Activated CD4-positive, CD25-positive, alpha-beta regulatory T cell treated with anti-CD3 and anti-CD28 coated beads, Interleukin-2, amount 50 U/mL, for 16 hours (primary cell): ENCODE measurements around the gene KIAA0232.
"Not testable (repeated sequence)": the region's sequence is repeated elsewhere in the genome, so short reads cannot be mapped to it uniquely, and the experiment has no call there.

Experiments
- DNase-seq: peaks from one replicate; pipeline ENCODE4 v3.0.0-alpha.2; 2020; ENCODE audit warnings: low read depth, low spot score

Gene KIAA0232

GRCh38 chr4:6804082-6804752, 21.7 kb downstream of the KIAA0232 start:
- DNase-seq: no peak

GRCh38 chr4:6806924-6807626, 24.5 kb downstream of the KIAA0232 start:
- DNase-seq: no peak

- DNase-seq: no peak
Observed at GRCh38 chr4:6808259-6808658, 25.7 kb downstream of the KIAA0232 start.

GRCh38 chr4:6811165-6811564, 28.6 kb downstream of the KIAA0232 start:
- DNase-seq: no peak

DNA sequence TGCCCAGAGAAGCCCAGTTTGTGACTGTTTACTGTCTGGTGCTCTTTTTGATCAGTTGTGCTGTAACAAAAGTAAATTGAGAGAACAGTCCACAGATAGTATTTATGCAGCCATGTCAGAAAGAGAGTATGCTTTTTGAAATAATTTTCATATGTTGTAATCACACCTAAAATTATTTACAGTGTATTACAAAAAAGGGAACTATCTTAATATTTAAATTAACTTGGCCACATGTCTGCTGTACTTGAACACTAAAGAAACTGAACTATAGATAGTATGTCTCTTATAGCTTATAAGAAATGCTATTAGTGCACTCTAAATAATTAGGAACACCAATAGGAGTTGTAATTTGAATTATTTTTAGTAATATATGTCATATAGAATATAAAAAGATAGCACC, 30.2 kb downstream of the KIAA0232 start:
- DNase-seq: no peak

- DNase-seq: no peak
Observed at GRCh38 chr4:6813725-6814124, 31.2 kb downstream of the KIAA0232 start.

GRCh38 chr4:6815029-6815836, 32.7 kb downstream of the KIAA0232 start:
- DNase-seq: no peak

DNA sequence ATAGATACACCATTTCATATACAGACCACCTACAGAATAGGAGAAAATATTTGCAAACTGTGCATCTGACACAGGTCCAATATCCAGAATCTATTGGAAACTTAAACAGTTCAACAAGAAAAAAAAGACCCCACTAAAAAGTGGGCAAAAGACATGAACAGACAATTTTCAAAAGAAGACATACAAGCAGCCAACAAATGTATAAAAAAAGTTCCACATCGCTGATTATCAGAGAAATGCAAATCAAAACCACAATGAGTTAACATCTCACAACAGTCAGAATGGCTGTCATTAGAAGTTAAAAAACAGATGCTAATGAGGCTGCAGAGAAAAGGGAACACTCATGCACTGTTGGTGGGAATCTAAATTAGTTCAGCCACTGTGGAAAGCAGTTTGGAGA, 36.8 kb downstream of the KIAA0232 start:
- DNase-seq: no peak

DNA sequence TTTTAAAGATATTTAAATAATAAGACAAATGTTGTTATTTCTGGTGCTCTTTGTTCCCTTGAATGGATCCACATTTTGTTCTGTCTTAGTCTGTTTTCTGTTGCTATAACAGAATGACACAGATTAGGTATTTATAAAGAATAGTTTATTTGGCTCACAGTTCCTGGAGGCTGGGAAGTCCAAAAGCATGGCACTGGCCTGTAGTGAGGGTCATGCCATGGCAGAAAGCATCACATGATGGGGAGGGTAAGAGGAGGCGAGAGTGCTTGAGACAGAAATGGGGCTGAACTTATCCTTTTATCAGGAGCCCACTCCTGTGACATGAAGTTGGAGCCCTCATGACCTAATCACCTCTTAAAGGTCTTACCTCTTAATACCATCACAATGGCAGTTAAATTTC, 38.2 kb downstream of the KIAA0232 start:
- DNase-seq: no peak

DNA sequence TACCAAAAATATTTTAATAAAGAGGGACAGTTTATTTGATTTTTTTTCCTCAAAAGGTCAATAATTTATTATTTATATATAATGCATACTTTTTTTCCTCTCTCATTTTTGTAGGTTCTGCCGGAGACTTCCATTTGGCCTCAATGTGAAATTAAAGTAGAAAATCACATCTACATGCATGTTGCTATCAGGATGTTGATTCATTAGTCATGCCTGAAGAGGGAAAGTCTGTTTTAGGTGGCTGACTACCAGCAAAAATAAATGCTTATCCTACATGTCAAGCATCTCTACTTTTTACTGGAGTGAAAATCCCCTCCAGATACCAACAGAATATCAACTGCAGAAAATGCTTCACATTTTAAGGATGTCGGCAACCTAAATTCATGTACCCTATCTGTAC, 41.5 kb downstream of the KIAA0232 start:
- DNase-seq: no peak

GRCh38 chr4:6824772-6825402, 42.4 kb downstream of the KIAA0232 start:
- no peak for DNase-seq

- no peak for DNase-seq
Observed at GRCh38 chr4:6825403-6825802, 42.9 kb downstream of the KIAA0232 start.

GRCh38 chr4:6826781-6827508, 44.4 kb downstream of the KIAA0232 start:
- no peak for DNase-seq

DNA sequence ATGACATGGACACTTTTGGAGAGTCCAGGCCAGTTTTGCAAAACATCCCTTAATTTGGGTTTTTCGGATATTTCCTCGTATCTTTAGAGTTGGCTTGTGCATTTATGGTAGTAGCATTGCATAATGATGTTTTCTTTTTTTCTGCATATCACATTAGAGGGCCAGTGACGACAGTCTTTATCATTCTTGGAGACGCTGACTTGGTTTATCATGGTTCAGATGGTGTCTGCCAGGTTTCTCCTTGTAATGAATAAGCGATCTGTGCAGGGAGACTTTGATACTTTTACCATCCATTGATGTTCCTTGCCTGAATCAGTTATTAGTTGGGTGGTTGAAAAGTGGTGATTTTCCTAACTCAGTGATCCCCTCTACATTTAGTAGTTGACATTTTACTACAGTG, 46.6 kb downstream of the KIAA0232 start:
- DNase-seq: no peak

GRCh38 chr4:6834867-6835266, 52.3 kb downstream of the KIAA0232 start:
- no peak for DNase-seq

GRCh38 chr4:6835616-6836015, 53.1 kb downstream of the KIAA0232 start:
- DNase-seq: not testable (repeated sequence)

DNA sequence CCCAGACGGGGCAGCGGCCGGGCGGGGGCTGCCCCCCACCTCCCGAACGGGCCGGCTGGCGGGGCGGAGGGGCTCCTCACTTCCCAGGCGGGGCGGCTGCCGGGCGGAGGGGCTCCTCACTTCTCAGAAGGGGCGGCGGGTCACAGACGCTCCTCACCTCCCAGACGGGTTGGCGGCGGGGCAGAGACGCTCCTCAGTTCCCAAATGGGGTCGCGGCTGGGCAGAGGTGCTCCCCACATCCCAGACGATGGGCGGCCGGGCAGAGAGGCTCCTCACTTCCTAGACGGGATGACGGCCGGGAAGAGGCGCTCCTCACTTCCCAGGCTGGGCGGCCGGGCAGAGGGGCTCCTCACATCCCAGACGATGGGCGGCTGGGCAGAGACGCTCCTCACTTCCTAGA, 54.6 kb downstream of the KIAA0232 start:
- not testable (repeated sequence) for DNase-seq

- no peak for DNase-seq
Observed at GRCh38 chr4:6839579-6839978, 57.1 kb downstream of the KIAA0232 start.

- DNase-seq: no peak
Observed at GRCh38 chr4:6840062-6840976, 57.8 kb downstream of the KIAA0232 start.

DNA sequence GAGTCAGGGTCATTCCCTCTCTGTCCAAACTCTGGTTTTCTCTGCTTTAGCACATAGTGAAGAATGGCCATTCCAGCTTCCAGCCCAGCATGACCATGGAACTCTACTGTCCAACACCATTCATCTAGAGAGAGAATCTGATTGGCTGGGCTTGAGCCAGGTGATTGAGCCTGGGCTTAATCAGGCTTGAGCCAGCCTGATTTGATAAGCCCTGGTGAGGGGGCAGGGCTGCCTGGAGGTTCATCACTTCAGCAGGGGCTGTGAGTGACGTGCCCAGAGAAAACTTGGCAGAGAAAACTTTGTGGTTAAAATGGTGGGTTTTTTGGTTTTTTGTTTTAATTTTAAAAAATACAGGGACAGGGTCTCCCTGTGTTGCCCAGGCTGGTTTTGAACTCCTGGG, 62.5 kb downstream of the KIAA0232 start:
- no peak for DNase-seq
